IPS DF 4.7 (cell line): ENCODE measurements around the gene TMEM106A.
"Not testable (repeated sequence)": the region's sequence is repeated elsewhere in the genome, so short reads cannot be mapped to it uniquely, and the experiment has no call there.

Source experiments
- DNase-seq: peaks from one replicate; pipeline ENCODE4 v3.0.0-alpha.2; 2013; ENCODE audit warnings: low spot score; ENCODE audit errors: extremely low read depth

TMEM106A gene

GRCh38 chr17:43211480-43212402 lies at the start of gene TMEM106A:
TMEM106A (plus strand) TSS chr17:43211875; CDS start chr17:43213042, 1,167 bp downstream.
- no peak for DNase-seq

GRCh38 chr17:43165971-43166370 lies 45.7 kb upstream of the TMEM106A start:
- not testable (repeated sequence) for DNase-seq

GRCh38 chr17:43169561-43170139 lies 42.0 kb upstream of the TMEM106A start:
- no peak for DNase-seq

GRCh38 chr17:43170140-43170765 lies 41.4 kb upstream of the TMEM106A start:
- DNase-seq = peak; percentile 84

GRCh38 chr17:43170766-43171585 lies 40.7 kb upstream of the TMEM106A start, which contains the start of gene NBR1:
NBR1 (plus strand) TSS chr17:43171214; CDS start chr17:43175800, 4,586 bp downstream.
- DNase-seq = peak; percentile 98

GRCh38 chr17:43171586-43172487 lies 39.8 kb upstream of the TMEM106A start:
- DNase-seq = no peak

- DNase-seq = no peak
These were observed 36.2 kb upstream of the TMEM106A start for GRCh38 chr17:43175213-43176118.

- DNase-seq = no peak
These were observed 35.5 kb upstream of the TMEM106A start for GRCh38 chr17:43176119-43176570.

- no peak for DNase-seq
These were observed 27.8 kb upstream of the TMEM106A start for GRCh38 chr17:43183921-43184320.

GRCh38 chr17:43186656-43187055 lies 25.0 kb upstream of the TMEM106A start:
- DNase-seq = not testable (repeated sequence)

GRCh38 chr17:43193251-43193650 lies 18.4 kb upstream of the TMEM106A start:
- no peak for DNase-seq

GRCh38 chr17:43199633-43200032 lies 12.0 kb upstream of the TMEM106A start:
- no peak for DNase-seq

GRCh38 chr17:43200127-43200526 lies 11.5 kb upstream of the TMEM106A start:
- DNase-seq = no peak

GRCh38 chr17:43203013-43203412 lies 8.7 kb upstream of the TMEM106A start:
- DNase-seq = not testable (repeated sequence)

GRCh38 chr17:43210576-43210975 lies 1.1 kb upstream of the TMEM106A start:
- DNase-seq = no peak

- no peak for DNase-seq
These were observed 574 bp upstream of the TMEM106A start for GRCh38 chr17:43211123-43211479.

- no peak for DNase-seq
These were observed 1.2 kb downstream of the TMEM106A start for GRCh38 chr17:43212641-43213490.

- DNase-seq = no peak
These were observed 1.9 kb downstream of the TMEM106A start for GRCh38 chr17:43213545-43213944.
